GM21825 (cell line): ENCODE results near the gene SLN.
"Not testable (repeated sequence)": the region's sequence is repeated elsewhere in the genome, so short reads cannot be mapped to it uniquely, and the experiment has no call there.

Experiments
- ATAC-seq: cut with Tn5 transposase; IDR thresholded peaks from one replicate; pipeline ENCODE4 v1.9.1; 2021; ENCODE audit warnings: mild to moderate bottlenecking, moderate library complexity; ENCODE audit not compliant: unreplicated experiment

The SLN gene

GRCh38 chr11:107711861-107712755 is at the start of gene SLN:
SLN (minus strand) TSS chr11:107712056.
- ATAC-seq, result no peak

- not testable (repeated sequence) for ATAC-seq
Observed at GRCh38 chr11:107758719-107759355, 47.0 kb upstream of the SLN start.

GRCh38 chr11:107757661-107758060 is 45.8 kb upstream of the SLN start:
- ATAC-seq, result no peak

GRCh38 chr11:107756553-107756952 is 44.7 kb upstream of the SLN start:
- ATAC-seq, result no peak

- ATAC-seq, result no peak
Observed at GRCh38 chr11:107752949-107753822, 41.3 kb upstream of the SLN start.

GRCh38 chr11:107752508-107752907 is 40.7 kb upstream of the SLN start:
- no peak for ATAC-seq

- no peak for ATAC-seq
Observed at GRCh38 chr11:107751082-107751481, 39.2 kb upstream of the SLN start.

- ATAC-seq, result no peak
Observed at GRCh38 chr11:107750313-107750712, 38.5 kb upstream of the SLN start.

GRCh38 chr11:107747622-107748021 is 35.8 kb upstream of the SLN start:
- no peak for ATAC-seq

GRCh38 chr11:107744736-107745135 is 32.9 kb upstream of the SLN start:
- no peak for ATAC-seq

- no peak for ATAC-seq
Observed at GRCh38 chr11:107743191-107743590, 31.3 kb upstream of the SLN start.

- ATAC-seq, result no peak
Observed at GRCh38 chr11:107741044-107741823, 29.4 kb upstream of the SLN start.

GRCh38 chr11:107740271-107740670 is 28.4 kb upstream of the SLN start:
- no peak for ATAC-seq

GRCh38 chr11:107736546-107736945 is 24.7 kb upstream of the SLN start:
- no peak for ATAC-seq

GRCh38 chr11:107733518-107733917 is 21.7 kb upstream of the SLN start:
- peak; percentile 58 for ATAC-seq

- no peak for ATAC-seq
Observed at GRCh38 chr11:107732689-107733051, 20.8 kb upstream of the SLN start.

GRCh38 chr11:107731941-107732688 is 20.3 kb upstream of the SLN start:
- no peak for ATAC-seq

GRCh38 chr11:107722662-107723061 is 10.8 kb upstream of the SLN start:
- no peak for ATAC-seq

- no peak for ATAC-seq
Observed at GRCh38 chr11:107721207-107721606, 9.4 kb upstream of the SLN start.

GRCh38 chr11:107720303-107720774 is 8.5 kb upstream of the SLN start:
- ATAC-seq, result no peak
